SW480 (cell line): Measurements from ENCODE around the gene COL4A2.
A peak's percentile ranks its signal among the peaks of the same experiment; 100 is the strongest.

Experiments used
- DNase-seq: peaks from one replicate; pipeline ENCODE4 v3.0.0-alpha.2; 2016; ENCODE audit warnings: low spot score

The COL4A2 gene

GRCh38 chr13:110322126-110322827, 15.2 kb downstream of the COL4A2 start:
- DNase-seq = no peak

- no peak for DNase-seq
Observed at GRCh38 chr13:110322828-110323171, 15.7 kb downstream of the COL4A2 start.

GRCh38 chr13:110323172-110323891, 16.2 kb downstream of the COL4A2 start:
- no peak for DNase-seq

- no peak for DNase-seq
Observed at GRCh38 chr13:110324026-110324749, 17.1 kb downstream of the COL4A2 start.

GRCh38 chr13:110326263-110326904, 19.3 kb downstream of the COL4A2 start:
- DNase-seq = no peak

GRCh38 chr13:110327051-110327721, 20.1 kb downstream of the COL4A2 start:
- DNase-seq = no peak

- DNase-seq = no peak
Observed at GRCh38 chr13:110328573-110328972, 21.5 kb downstream of the COL4A2 start.

- peak; percentile 39 for DNase-seq
Observed at GRCh38 chr13:110329258-110329657, 22.2 kb downstream of the COL4A2 start.

GRCh38 chr13:110329798-110330461, 22.8 kb downstream of the COL4A2 start:
- no peak for DNase-seq

- DNase-seq = no peak
Observed at GRCh38 chr13:110330491-110331011, 23.5 kb downstream of the COL4A2 start.

GRCh38 chr13:110331362-110331761, 24.3 kb downstream of the COL4A2 start:
- DNase-seq = no peak

GRCh38 chr13:110332750-110333149, 25.7 kb downstream of the COL4A2 start:
- no peak for DNase-seq

GRCh38 chr13:110333837-110334236, 26.8 kb downstream of the COL4A2 start:
- DNase-seq = no peak

GRCh38 chr13:110334256-110334655, 27.2 kb downstream of the COL4A2 start:
- no peak for DNase-seq

GRCh38 chr13:110334841-110335490, 27.9 kb downstream of the COL4A2 start:
- no peak for DNase-seq

- no peak for DNase-seq
Observed at GRCh38 chr13:110336108-110336507, 29.0 kb downstream of the COL4A2 start.

GRCh38 chr13:110336681-110337080, 29.6 kb downstream of the COL4A2 start:
- DNase-seq = no peak

GRCh38 chr13:110337247-110337646, 30.2 kb downstream of the COL4A2 start:
- no peak for DNase-seq

GRCh38 chr13:110338441-110339101, 31.5 kb downstream of the COL4A2 start:
- DNase-seq = no peak

- no peak for DNase-seq
Observed at GRCh38 chr13:110339263-110339662, 32.2 kb downstream of the COL4A2 start.
